ENCODE measurements around the gene TTC14.
"Not testable (repeated sequence)": the region's sequence is repeated elsewhere in the genome, so short reads cannot be mapped to it uniquely, and the experiment has no call there.

The TTC14 gene, protein sequence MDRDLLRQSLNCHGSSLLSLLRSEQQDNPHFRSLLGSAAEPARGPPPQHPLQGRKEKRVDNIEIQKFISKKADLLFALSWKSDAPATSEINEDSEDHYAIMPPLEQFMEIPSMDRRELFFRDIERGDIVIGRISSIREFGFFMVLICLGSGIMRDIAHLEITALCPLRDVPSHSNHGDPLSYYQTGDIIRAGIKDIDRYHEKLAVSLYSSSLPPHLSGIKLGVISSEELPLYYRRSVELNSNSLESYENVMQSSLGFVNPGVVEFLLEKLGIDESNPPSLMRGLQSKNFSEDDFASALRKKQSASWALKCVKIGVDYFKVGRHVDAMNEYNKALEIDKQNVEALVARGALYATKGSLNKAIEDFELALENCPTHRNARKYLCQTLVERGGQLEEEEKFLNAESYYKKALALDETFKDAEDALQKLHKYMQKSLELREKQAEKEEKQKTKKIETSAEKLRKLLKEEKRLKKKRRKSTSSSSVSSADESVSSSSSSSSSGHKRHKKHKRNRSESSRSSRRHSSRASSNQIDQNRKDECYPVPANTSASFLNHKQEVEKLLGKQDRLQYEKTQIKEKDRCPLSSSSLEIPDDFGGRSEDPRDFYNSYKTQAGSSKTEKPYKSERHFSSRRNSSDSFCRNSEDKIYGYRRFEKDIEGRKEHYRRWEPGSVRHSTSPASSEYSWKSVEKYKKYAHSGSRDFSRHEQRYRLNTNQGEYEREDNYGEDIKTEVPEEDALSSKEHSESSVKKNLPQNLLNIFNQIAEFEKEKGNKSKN

DNA sequence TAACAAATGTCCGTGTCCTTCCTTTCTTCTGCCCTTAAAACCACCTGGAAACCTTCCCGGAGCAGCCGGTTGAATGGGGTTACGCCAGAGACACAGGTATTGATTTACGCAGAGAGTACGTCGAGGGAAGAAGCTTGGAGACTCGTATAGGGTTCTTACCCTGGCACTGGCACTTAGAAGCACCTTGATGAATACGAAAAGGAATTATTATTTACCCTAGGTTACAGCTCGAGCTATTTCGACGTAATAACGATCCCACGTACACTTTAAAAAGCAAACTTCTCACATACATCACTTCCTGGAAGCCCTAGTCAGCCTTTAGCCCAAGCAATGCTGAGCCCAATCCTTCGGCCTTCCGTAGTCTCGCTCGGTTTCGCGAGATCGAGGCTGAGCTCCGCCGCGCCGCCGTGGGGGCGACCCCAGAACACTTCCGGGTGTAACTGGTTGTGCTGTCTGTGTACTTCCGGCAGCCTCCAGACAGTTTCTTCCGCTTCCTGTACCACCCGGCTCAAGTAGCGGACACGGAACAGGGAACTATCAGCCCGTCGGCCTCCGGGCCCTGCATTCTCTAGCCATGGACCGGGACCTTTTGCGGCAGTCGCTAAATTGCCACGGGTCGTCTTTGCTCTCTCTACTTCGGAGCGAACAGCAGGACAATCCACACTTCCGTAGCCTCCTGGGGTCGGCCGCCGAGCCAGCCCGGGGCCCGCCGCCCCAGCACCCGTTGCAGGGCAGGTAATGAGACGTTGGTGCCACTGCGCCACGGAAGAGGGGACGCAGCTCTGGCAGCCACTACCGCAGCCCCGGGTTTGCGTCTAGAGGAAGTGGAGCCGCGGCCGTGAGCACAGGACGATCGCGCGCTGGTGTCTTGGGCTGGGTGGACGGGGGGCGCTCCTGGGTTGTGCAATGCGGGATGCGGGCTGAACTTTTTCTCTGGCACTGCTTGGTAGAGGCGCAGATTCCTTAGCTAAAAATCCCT is at the start of gene TTC14:
TSS of gene TTC14 (plus strand) at position 476 of the 979 bp plus-strand sequence. CDS start at position 575, 99 bp downstream.
- peak; percentile 76 to 90 (median 87) for DNase-seq (ENCODE audit: low read depth in 3 of 3)

DNA sequence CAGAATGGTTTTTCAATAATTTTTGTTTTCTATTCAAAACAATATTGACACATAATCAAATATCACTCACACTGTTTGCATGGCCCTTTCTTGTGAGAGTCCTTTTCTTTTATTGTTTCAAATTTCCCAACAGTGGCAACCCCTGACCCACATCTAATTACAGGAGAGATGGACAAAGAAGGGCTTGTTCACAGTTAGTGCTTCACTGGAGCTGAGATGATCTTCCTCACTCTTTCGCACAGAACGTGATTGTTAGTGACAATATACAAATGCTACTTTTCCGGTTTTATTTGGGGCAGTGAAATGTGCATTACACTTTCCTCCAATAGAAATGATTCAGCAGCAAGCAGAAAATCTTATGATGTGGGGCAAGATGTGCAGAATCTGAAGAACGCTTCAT is 38.6 kb upstream of the TTC14 start:
- DNase-seq (ENCODE audit: low read depth in 3 of 3), result no peak

DNA sequence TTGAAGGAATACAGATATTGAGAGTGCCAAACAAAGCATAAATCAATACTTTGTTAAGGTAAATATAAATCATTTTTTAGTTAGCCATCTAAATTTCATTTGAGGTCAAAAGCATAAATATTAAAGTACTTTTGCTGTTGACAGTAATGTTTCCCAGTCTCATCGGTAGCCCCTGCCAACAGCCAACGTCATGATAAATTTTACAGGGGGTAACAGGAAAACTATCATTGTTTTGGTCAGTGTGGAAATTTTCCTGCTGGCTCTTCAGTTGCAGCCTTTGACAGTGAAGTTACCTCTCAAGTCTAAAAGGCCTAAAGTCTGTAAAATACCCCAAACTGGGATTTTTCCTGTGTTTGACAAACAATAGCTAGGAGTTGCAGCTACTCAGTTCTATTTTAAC is 37.3 kb upstream of the TTC14 start:
- DNase-seq (ENCODE audit: low read depth in 3 of 3), result no peak

DNA sequence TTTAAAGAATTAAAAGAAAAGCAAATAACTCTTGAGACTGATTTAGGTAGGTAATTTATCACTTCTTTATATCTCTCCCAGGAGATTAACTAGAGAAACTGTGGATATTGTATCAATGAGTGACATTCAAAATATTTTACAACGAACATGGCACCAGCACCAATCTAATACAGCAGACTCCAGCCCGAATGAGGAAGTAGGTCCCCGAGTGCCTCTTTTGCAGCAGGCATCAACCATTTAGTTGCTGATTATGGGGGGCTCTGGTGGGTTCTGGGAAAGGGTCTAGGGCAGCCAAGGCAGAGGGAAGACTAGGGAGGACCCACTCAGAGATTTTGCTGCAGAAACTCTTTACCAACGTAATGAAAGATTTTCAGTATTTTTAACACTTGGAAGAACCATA is 31.7 kb upstream of the TTC14 start:
- DNase-seq (ENCODE audit: low read depth in 3 of 3), result no peak

DNA sequence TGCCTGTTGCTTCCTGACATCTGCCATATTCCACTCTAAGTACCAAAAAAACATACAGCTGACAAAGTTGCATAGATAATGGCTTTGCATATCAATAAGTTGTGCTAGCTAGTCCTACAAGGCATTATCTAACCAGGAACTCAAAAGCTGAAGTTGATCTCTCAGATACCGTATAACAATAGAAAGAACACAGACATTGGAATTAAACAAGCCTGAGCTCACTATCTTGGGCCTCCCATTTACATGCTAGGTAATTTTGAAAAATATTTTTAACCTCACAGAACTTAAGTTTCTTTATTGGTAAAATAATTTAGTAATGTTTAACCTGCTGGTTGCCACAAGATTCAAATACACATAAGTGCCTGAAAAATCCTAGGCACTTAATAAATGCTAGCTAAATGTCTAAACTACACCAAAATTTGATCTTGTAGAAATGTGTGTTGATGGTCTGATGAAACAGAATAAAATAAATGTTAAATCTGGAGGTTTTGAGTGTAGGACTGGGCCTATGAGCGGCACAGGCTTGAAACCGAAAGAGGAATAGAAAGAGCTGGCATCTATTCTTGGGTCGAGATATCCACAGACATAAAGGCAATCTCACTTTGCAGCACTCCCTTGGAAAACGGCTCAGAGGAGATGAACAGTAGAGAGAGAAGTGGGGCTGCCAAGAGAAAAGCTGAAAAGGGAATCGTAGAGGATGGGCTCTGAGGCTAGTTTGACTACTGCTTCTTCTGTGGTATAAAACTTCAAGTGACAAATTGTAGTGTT is 29.9 kb upstream of the TTC14 start:
- no peak for DNase-seq (ENCODE audit: low read depth in 3 of 3)

DNA sequence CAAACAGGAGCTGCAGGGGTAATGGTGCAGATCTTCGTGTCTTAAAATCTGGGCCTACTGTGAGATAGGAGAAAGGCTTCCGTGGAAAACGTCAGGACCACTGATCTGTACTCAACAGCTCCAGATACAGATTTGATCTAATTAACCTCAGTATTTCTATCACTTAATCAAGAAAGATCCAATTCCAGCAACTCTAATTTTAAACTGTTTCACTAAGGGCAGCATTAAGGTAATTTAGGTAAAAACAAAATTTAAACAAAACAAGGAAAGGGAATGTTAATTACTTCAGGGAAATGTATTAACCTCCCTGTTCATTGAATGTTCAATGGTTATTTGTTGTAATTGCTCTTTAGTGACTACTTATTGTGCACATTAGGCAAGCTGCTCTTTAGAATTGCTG is 26.4 kb upstream of the TTC14 start:
- DNase-seq (ENCODE audit: low read depth in 3 of 3), result no peak

DNA sequence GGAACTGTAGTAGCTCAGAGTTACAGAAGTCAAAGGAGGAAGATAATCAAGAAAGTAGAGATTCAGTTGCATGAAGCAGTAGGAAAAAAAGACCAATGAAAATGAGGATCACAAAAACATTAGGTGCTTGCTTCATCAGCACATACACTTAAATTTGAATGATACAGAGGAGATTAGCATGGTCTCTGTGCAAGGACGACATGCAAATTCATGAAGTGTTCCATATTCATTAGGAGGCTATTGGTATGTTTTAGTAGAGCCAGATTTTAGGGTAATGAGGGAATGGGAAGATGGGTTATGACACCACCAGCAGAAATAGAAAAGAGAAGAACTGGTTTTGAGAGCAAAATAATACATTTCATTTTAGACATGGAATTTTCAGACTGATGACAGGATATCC is 21.0 kb upstream of the TTC14 start:
- DNase-seq (ENCODE audit: low read depth in 3 of 3), result no peak

DNA sequence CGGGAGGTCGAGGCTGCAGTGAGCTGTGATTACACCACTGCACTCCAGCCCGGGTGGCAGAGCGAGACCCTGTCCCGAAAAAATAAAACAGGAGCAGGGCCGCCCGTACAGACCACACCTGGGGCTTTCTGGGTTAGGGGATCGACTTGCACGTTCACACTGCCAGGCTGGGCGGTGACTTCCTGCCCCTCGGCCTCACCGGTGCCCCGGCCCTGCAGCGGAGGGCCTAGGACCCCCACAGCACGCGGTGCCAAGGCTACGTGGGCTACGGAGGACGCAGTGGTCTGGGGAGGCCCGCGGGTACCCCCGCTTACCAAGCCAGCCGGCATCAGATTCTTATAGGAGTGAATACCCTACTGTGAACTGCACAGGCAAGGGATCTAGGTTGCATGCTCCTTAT is 11.6 kb upstream of the TTC14 start:
- no peak for DNase-seq (ENCODE audit: low read depth in 3 of 3)

DNA sequence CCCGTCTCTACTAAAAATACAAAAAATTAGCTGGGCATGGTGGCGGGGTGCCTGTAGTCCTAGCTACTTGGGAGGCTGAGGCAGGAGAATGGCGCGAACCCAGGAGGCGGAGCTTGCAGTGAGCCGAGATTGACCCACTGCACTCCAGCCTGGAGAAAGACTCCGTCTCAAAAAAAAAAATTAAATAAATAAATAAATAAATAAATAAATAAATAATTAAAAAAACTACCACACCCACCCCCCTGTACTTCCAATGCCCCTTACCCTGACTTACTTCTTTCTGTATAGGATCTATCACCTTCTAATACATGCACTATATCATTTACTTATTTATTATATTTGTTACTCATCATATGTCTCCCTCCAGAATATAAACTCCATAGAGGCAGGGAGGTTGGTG is 8.3 kb upstream of the TTC14 start:
- DNase-seq (ENCODE audit: low read depth in 3 of 3), result not testable (repeated sequence)

DNA sequence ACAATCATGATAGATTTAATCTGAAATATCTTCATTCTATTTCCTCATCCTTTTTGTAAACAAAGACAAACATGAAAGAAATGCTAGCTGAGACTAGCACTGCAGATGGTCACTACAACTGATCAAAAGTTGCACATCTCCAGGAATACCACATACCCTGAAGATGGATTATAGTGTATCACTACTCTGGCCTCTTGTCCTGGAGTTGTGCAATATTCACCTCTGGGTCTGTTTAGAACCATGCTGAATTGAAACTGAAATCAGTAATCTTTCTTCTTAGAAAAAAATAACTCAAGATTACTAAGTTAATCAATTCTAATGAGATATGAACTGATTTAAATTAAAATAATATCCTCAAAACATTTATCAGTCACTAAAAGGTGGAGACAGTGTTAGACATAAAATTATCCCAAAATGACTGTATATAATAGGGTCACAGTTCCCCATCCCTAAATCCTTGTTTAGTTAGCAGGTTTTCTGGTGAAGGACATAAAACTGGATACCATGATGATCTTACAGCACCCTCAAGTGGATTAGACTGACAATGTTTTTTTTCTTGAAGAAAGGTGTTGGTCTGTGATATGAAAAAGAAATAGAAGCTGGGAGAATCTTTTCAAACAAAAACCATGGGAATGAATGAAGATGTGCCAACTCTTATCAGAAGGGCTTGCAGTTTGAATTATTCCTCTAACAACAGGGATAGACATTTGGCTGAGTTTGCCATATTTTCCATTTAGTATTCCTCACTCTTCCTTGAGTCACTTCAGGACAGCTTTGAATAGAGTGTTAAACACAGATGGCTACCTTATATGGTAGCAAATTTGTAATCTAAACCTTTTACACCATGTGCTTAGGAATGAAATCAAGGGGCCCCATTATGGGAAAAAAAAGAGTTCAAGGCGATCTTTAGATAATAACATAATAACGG is 7.1 kb upstream of the TTC14 start:
- DNase-seq (ENCODE audit: low read depth in 3 of 3), result no peak

DNA sequence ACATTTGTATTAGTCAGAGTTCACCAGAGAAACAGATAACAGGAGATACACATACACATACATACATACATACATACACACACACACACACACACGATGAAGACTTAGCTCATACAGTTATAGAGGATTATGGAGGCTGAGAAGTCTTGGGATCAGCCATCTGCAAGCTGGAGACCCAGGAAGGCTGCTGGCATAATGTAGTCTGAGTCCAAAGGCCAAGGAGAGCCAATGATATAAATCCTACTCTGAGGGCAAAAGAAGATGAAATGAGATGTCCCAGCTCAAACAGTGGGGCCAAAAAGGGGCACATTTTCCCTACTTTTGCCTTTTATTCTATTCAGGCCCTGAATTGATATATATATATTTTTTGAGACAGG is 6.4 kb upstream of the TTC14 start:
- no peak for DNase-seq (ENCODE audit: low read depth in 3 of 3)

DNA sequence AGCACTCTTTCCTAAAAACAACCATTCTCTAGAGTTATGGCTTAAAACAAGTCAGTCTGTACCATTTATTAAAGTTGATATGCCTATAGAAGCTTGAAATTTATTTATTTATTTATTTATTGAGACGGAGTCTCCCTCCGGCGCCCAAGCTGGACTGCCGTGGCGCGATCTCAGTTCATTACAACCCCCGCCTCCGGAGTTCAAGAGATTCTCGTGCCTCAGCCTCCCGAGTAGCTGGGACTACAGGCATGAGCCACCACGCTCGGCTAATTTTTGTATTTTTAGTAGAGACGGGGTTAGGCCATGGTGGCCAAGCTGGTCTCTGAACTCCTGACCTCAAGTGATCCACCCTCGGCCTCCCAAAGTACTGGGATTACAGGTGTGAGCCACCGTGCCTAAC is 1.5 kb upstream of the TTC14 start:
- DNase-seq (ENCODE audit: low read depth in 3 of 3), result no peak

DNA sequence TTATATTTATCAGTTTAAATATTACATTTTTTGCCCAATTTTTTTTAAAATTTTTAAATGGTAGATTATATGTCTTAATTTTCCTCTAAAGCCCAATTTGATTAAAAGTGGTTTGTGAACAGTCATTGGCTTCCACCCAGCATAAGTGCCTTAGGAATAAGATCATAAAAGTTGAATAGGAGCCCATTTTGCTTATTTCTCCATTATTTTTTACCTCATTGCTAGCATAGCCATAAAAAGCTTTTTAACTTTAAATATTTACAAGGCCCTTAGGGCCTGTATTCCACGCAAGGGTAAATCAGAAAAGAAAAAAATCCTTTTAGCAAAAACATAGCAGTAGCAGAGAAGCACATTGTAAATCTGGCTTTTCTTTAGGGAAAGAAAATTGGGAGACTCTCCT is 9.0 kb downstream of the TTC14 start:
- no peak for DNase-seq (ENCODE audit: low read depth in 3 of 3)

DNA sequence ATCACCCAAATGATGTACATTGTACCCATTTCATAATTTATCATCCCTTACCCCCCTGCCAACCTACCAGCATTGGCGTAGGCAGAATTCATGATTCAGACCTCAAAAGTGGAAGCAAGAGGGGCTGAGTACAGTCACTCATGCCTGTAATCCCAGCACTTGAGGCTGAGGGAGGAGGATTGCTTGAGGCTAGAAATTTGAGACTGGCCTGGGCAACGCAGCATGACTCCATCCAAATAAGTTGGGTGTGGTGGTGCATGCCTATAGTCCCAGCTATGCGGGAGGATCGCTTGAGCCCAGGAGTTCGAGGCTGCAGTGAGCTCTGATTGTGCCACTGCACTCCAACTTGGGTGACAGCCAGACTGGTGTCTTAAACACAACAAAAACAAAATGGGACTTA is 10.4 kb downstream of the TTC14 start:
- no peak for DNase-seq (ENCODE audit: low read depth in 3 of 3)

DNA sequence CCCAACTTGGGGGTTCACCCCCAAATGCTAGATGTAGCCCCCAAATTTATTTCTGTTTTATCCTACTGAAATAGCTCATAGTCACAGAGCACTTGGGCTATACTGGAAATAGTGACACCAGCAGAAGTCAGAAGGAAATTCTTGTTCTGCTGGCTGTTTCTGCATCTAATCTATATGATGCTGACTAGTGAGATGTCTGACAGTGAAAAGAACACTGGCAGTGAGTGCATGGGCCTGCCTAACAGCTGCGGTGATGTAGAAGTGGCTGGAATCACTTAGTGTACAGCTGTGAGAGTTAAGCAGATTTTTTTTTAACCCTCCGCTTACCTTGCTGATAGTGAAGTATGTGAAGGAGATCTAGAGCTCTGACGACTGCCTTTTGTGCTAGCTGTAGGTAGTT is 14.0 kb downstream of the TTC14 start:
- DNase-seq (ENCODE audit: low read depth in 3 of 3), result no peak

DNA sequence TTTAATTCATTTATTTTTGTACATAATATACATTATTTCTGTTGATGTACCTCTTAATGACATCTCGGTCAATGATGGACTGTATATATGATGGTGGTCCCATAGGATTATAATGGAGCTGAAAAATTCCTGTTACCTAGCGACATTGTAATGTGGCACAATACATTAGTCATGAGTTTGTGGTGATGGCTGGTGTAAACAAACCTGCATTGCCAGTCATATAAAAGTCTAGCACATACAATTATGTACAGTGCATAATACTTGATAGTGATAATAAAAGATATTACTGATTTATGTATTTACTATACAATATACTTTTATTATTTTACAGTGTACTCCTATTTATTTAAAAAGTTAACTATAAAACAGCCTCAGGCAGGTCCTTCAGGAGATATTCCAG is 15.1 kb downstream of the TTC14 start:
- no peak for DNase-seq (ENCODE audit: low read depth in 3 of 3)

DNA sequence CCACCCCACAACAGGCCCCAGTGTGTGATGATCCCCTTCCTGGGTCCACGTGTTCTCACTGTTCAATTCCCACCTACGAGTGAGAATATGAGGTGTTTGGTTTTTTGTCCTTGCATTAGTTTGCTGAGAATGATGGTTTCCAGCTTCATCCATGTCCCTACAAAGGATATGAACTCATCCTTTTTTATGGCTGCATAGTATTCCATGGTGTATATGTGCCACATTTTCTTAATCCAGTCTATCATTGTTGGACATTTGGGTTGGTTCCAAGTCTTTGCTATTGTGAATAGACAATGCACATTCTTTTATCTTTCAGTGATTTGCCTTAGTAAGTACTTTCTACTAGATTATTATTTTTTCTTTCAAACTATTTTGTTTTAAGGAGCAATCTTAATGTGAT is 16.6 kb downstream of the TTC14 start:
- DNase-seq (ENCODE audit: low read depth in 3 of 3), result not testable (repeated sequence)

DNA sequence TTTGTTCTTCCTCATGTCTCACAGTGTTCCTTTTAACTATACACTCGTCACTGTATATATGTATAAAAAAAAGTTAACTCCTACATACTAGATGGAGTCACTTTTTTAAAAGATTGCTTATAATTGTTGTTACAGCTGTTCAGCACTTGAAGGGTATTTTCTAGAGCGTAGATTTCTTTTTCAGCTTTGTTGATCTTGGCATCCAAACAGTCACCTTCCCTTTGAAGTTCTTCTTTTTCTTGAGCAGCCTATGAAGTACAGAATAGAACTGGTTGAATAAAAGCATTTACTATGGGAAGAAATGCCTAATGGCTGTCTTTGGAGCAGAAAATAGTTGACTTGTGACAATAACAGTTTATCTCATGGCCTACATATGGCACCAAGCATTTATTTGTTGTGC is 17.8 kb downstream of the TTC14 start:
- no peak for DNase-seq (ENCODE audit: low read depth in 3 of 3)

DNA sequence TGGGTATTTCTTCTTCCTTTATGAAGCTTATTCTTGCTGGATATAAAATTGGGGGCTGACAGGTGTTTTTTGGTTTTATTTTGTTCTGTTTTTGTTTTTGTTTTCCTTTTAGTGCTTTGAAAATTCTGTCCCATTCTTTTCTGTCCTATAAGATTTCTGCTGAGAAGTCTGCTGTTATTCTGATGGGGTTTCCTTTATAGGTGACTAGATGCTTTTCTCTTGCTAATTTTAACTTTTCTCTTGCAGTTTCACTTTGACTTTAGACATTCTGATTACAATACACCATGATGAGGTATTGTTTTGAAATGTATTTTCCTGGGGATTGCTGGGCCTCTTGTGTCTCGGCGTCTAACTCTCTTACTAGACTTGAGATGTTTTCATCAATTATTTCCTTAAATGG is 22.8 kb downstream of the TTC14 start:
- DNase-seq (ENCODE audit: low read depth in 3 of 3), result no peak

DNA sequence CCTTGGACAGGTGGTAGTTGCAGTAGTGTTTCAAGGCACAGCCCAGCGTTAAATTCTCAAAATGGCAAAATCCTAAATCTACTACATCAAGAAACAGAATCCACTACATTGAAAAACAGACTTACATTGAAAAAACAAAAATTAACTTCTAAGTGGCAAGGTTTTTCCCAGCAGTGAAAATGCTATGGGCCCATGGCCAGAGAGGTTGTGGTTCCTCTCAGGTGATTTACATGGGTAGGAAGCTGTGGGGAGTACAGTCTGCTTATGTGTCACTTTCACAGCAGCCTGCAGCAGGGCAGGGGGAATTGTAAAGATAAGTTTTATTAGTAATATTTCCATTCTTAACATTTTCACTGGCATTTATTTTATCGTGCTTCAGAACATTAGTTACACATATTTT is 24.9 kb downstream of the TTC14 start:
- no peak for DNase-seq (ENCODE audit: low read depth in 3 of 3)
